CD4-positive, alpha-beta T cell treated with Interleukin-17A for 4 hours (primary cell): ENCODE results near the gene MYL9.
A peak's percentile ranks its signal among the peaks of the same experiment; 100 is the strongest.

ENCODE experiments used
- DNase-seq: peaks from one replicate; pipeline ENCODE4 v3.0.0-alpha.2; 2020; ENCODE audit warnings: mixed read lengths

Gene MYL9

DNA sequence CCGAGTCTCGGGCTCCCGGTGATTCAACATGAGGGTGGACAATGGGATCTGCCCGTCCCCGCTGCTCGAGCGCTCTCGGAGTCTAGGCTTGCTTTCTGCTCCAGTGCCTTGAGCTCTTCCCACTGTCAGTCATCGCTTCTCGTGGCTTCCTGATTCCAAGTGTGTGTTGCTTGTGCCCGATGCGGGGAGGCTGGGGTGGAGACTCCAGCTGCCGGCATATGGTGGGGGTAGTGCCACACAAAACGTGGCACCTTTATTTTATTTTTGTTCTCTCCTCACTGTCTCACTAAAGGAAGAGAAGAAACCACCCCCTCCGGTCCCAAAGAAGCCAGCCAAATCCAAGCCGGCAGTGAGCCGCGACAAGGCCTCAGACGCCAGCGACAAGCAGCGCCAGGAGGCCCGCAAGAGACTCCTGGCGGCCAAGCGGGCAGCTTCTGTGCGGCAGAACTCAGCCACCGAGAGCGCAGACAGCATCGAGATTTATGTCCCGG, 14.8 kb upstream of the MYL9 start:
- DNase-seq, result no peak

GRCh38 chr20:36527331-36528125, 13.8 kb upstream of the MYL9 start:
- DNase-seq, result no peak

DNA sequence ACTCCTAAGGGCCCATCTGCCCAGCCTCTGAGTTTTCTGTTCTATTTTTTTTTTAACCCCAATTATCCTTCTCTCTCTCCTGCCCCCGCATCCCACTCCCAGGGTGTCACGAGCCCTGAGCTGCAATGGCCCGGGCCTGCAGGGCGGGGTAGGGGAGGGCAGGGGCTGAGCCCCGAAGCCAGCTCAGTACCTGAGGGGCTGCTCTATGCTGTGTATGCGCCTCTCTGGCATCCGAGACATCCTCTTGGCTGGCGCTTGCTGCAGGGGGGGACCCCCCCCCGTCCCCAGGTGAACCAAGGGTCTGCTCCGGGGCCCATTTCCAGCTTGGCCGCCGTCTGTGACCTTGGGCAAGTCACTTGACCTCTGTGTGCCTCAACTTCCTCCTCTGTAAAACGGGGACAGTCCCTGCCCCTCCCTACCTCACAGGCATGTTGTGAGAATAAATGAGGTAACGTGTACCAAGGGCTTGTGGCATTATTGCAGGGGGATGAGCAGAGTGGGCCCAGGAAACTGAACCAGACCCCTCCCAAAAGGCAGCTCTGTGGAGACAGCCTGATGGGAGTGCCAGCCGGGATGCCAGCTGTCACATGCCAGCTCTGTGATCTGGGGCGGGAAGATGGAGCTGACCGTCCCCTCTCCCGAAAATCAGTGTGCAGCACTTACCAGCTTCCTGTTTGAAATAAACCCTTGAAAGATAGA, 13.0 kb upstream of the MYL9 start:
- DNase-seq, result no peak

- DNase-seq, result no peak
These were observed 12.4 kb upstream of the MYL9 start for GRCh38 chr20:36528875-36529417.

- no peak for DNase-seq
These were observed 8.9 kb upstream of the MYL9 start for GRCh38 chr20:36532388-36532787.

- DNase-seq, result no peak
These were observed 8.5 kb upstream of the MYL9 start for GRCh38 chr20:36532822-36533221.

- no peak for DNase-seq
These were observed 3.1 kb upstream of the MYL9 start for GRCh38 chr20:36538026-36538722.

DNA sequence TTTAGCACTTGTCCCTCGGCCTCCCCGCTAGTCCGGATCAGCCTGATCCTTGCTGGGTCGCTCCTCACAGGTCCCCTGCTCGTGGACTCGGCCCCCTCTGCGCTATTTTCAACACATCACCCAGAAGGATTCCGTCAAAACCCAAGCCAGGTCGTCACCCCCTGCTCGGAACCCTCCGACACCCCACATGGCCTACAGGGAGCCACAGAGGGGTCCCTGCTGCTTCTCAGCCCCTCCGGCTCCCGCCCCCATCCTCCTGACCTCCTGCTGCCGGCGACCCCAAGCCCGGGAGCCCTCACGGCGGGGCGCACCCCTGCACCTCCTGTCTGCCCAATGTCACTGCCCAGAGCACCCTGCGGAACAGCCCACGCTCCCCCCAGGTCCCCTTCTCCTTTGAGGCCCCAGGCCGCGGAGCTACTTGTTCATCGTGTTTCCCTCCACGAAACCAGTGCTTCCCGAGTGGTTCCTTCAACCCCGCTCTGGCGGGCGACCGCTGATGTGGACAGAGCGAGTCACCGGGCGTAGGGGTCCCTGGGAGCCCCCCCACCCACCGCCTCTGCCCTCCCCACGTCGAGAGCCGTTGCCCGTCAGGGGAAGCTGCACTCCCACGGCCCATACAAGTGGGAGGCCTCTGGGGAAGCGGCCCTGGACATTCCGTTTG, 638 bp upstream of the MYL9 start:
- no peak for DNase-seq

- peak; percentile 11 for DNase-seq
These were observed 609 bp downstream of the MYL9 start for GRCh38 chr20:36541768-36542488.

- no peak for DNase-seq
These were observed 1.3 kb downstream of the MYL9 start for GRCh38 chr20:36542516-36543183.

DNA sequence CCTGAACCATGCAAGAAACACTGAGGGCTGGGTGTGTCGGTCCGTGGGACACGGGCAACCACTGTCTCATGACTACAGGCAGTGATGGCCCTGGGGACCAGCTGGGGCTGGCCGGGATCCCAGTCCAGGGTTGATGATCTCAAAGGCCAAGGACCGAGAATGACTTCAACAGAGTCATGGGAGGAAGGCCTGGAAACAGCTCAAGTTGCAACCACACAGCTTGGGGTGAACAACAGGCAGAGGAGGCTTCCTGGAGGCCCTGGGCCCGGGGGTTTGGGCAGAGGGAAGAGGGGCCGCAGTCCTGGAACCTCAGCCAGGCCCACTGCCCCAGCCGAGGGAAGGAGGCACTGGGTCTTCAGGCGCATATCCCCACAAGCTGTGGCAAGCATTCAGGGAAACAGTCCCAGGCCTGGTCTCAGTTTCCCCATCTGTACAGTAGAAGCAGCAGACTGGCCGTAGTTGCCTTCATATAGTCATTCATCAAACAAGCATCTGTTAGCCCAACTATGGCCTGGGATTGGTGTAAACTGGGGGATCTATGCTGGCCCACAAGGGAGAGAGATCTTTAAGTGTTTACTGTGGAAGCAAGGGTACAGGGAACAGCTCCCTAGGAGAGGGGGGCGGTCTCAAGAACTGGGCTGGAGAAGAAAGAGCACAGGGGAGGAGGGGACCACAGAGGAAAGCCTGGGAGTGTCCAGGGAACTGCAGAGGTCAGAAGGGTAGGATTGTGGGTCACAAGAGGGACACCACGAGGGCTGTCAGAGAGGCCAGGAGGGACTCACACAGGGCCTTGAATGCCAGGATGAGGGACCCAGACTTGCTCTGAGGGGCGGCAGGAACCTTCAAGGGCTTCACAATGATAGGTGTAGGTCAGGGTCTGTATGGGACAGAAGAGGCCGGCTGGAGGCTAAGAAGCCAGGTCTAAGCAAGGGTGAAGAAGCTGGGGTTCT, 2.1 kb downstream of the MYL9 start:
- DNase-seq, result no peak

DNA sequence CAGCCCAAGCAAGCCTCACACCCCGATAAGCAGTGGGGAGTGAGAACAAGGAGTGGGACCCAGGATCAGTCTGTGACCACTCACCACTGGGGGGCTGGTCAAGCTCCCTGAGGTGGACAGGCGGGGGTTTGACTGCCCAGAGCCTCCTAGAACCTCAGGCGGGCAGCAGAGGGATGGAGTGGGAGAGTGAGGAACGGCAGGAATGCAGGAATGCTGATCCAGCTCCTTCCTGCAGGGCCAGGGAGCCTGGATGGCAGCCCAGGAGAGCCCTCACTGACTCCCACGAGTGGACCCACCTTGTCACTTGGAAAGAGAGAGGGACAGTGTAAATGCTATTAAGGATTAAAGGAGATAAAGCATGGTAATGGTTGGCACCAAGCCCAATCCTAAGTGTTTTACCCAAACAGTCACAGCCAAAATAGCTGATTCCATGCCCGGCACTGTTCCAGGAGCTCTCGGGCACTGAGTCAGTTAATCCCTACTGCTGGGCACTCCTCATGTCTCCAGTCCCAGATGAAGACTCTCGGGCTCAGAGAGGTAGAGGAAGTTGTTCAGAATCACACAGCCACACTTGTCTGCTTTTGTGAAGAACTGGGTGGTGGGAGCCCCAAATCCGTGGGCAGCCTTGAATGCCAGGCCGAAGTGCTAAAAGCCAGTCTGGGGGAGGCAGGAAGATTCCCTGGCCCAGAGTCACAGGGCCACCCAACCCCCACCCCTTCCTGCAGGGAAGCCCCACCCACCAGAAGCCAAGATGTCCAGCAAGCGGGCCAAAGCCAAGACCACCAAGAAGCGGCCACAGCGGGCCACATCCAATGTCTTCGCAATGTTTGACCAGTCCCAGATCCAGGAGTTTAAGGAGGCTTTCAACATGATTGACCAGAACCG, 3.1 kb downstream of the MYL9 start:
- DNase-seq, result no peak

- DNase-seq, result no peak
These were observed 4.9 kb downstream of the MYL9 start for GRCh38 chr20:36546111-36546736.

DNA sequence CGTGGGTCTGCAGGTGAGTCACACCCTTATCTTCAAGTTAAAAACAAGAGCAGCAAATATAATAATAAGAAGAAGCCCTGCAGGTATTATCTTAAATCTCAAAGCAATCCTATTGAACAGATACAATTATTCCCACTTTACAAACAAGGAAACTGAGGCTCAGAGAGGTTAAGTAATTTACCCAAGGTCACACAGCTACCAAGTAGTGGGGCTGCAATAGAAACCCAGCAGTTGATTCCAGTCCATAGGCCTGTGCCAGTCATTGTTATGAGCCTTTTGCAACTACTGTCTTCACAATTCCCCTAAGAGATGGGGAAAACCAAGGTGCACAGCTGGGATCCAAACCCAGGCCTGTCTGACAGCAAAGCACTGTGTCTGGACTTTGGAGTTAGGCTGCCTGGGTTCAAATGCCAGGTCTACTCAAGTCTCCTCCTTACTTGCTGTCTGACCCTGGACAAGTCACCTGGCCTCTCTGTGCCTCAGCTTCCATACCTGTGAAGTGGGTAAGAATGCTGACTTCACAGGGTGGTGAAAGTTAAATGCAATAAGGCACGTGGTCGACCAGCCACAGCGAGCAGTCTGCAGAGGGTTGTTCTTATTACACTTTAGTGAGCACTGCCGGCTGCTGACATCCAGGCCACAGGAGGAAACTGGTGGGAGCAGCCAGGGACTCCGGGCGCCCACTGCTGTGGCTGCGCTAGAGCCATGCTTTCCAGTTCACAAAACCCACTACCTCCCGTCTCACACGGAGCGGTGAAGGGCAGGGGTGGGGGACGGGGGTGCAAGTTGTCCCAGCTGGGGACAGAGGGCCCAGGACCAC, 6.1 kb downstream of the MYL9 start:
- no peak for DNase-seq

GRCh38 chr20:36548006-36548315, 6.6 kb downstream of the MYL9 start:
- DNase-seq, result no peak

GRCh38 chr20:36548704-36549627, 7.6 kb downstream of the MYL9 start:
- no peak for DNase-seq

DNA sequence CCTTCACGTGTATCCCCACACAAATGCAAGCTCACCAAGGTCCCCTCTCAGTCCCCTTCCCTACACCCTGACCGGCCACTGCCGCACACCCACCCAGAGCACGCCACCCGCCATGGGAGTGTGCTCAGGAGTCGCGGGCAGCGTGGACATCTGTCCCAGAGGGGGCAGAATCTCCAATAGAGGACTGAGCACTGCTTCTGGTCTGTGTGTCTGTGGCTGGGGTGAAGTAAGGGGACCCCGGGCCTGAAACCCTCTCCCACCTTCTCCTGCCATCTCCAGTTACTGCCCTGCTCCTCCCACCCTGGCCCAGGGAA, 8.3 kb downstream of the MYL9 start:
- no peak for DNase-seq
